Coronary artery (tissue), 2 donors: ENCODE data around the gene PELI1.

ENCODE experiments used
- DNase-seq: peaks from one replicate; pipeline ENCODE4 v3.0.0-alpha.2; 2017; ENCODE audit warnings: low spot score
- H3K27ac ChIP-seq, 2 donors: fragments of 200-600 bp; sonication (generic); one replicate each; pipeline ENCODE4 v1.5.1; 2016 to 2019
- H3K4me3 ChIP-seq: fragments of 200-600 bp; sonication (generic); 2 replicates; pipeline ENCODE4 v1.5.1; 2016; ENCODE audit warnings: mild to moderate bottlenecking, moderate library complexity
- CTCF ChIP-seq: fragments of 200-600 bp; sonication (generic); IDR thresholded peaks from one replicate; pipeline ENCODE4 v1.5.1; 2019; ENCODE audit warnings: antibody characterized with exemption

The PELI1 gene

GRCh38 chr2:64124571-64124970, 19.6 kb downstream of the PELI1 start:
- Histone ChIP-seq H3K27ac (no peak overlapping the region), H3K4me3 (no peak overlapping the region)
- DNase-seq = no peak
- TF ChIP-seq CTCF = no peak

- no peak for DNase-seq
- H3K27ac ChIP-seq = no peak overlapping the region
- no peak for TF ChIP-seq CTCF
- H3K4me3 ChIP-seq = no peak overlapping the region
These were observed 20.1 kb downstream of the PELI1 start for GRCh38 chr2:64124168-64124567.

- Histone ChIP-seq H3K27ac (no peak overlapping the region), H3K4me3 (no peak overlapping the region)
- no peak for DNase-seq
These were observed 20.5 kb downstream of the PELI1 start for GRCh38 chr2:64123740-64124139.

GRCh38 chr2:64122358-64122757, 21.9 kb downstream of the PELI1 start:
- no peak for TF ChIP-seq CTCF
- no peak overlapping the region for H3K4me3 ChIP-seq
- DNase-seq = no peak
- no peak overlapping the region for H3K27ac ChIP-seq

More at GRCh38 chr2:64123740-64124139, 20.5 kb downstream of the PELI1 start:
- TF ChIP-seq CTCF = no peak

- no peak for TF ChIP-seq CTCF
- no peak overlapping the region for H3K4me3 ChIP-seq
- H3K27ac ChIP-seq = no peak overlapping the region
- DNase-seq = no peak
These were observed 23.3 kb downstream of the PELI1 start for GRCh38 chr2:64120928-64121327.

- no peak for TF ChIP-seq CTCF
- H3K4me3 ChIP-seq = no peak overlapping the region
- DNase-seq = no peak
- H3K27ac ChIP-seq = no peak overlapping the region
These were observed 24.2 kb downstream of the PELI1 start for GRCh38 chr2:64120008-64120407.

- no peak for DNase-seq
- TF ChIP-seq CTCF = no peak
- Histone ChIP-seq H3K4me3 (no peak overlapping the region), H3K27ac (no peak overlapping the region)
These were observed 24.9 kb downstream of the PELI1 start for GRCh38 chr2:64119369-64119768.
